ENCODE data around the gene SLC4A5.

DNA sequence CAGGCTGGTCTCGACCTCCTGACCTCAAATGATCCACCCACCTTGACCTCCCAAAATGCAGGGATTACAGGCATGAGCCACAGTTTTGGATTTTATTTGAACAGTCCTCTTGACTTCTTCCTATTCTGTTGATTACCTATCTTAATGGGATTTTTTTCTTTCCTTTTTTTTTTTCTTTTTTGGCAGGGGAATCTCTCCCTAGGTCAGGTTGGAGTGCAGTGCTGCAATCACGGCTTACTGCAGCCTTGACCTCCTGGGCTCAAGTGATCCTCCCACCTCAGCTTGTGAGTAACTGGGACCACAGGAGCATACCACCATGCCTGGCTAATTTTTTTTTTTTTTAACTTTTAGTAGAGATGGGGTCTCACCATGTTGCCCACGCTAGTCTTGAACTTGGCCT, 142.0 kb downstream of the SLC4A5 start:
- TF ChIP-seq CTCF (IDR thresholded peaks at IDR 0.05) (no peak), ZFX (IDR thresholded peaks at IDR 0.05; ENCODE audit: borderline replicate concordance) (no peak)

Data from 22Rv1 (cell line).